Endothelial cell of umbilical vein (primary cell): Measurements from ENCODE around the gene C20orf141. TPM values are rescaled to one million over a fixed set of nuclear protein-coding genes. Genes with fewer than 3 reads are reported as not detected.

Experiments
- BruUV-seq: library from RNA; stranded (reverse); fragments of 400-500 nt; replicated peaks from 2 replicates; lab custom pipeline; 2021; lab: Mats Ljungman, UMichigan
- CTCF ChIA-PET: fragments of 300-600, 350-600 bp; sonication (Branson Sonifier 250); formaldehyde crosslinking; loops from one replicate; lab custom pipeline; 2021; ENCODE audit warnings: antibody characterized with exemption, inconsistent platforms; lab: Charles Lee
- POLR2A ChIA-PET: fragments of 300-600, 350-600 bp; sonication (Branson Sonifier 250); formaldehyde crosslinking; loops from one replicate; lab custom pipeline; 2021; ENCODE audit warnings: antibody characterized with exemption, inconsistent platforms; lab: Charles Lee
- DNase-seq: peaks from one replicate; pipeline ENCODE4 v3.0.0-alpha.2; 2011; ENCODE audit warnings: low read depth, low spot score
- FAIRE-seq: peaks from 2 replicates; lab custom pipeline; 2011; peaks lifted over from hg19 to GRCh38; lab: Jason Lieb, UNC
- H2AFZ ChIP-seq: 2 replicates; pipeline ENCODE4 v1.6.0; 2012; ENCODE audit warnings: low read depth, low read length, control low read depth, inconsistent platforms
- H3K27ac ChIP-seq: 2 replicates; pipeline ENCODE4 v1.5.1; 2011; ENCODE audit warnings: low read depth, mild to moderate bottlenecking, control low read depth, low read length, moderate library complexity; ENCODE audit not compliant: insufficient read depth
- H3K27me3 ChIP-seq, 2 experiments: 2 replicates each; pipeline versions ENCODE4 v1.6.0 to v1.6.1; 2011; ENCODE audit warnings: low read length in 2 of 2, mixed read lengths in 1 of 2; ENCODE audit not compliant: control insufficient read depth in 2 of 2, insufficient read depth in 2 of 2
- H3K36me3 ChIP-seq, 2 experiments: 2 replicates in 1 of 2; 3 replicates in 1 of 2; pipeline ENCODE4 v1.5.1; 2011; ENCODE audit warnings: low read length in 2 of 2, mild to moderate bottlenecking in 1 of 2, moderate library complexity in 1 of 2; ENCODE audit not compliant: control insufficient read depth in 2 of 2, insufficient read depth in 2 of 2; ENCODE audit errors: extremely low read depth in 1 of 2
- H3K4me1 ChIP-seq: 3 replicates; pipeline ENCODE4 v1.5.1; 2011; ENCODE audit warnings: mild to moderate bottlenecking, low read length; ENCODE audit not compliant: control insufficient read depth, insufficient read depth; ENCODE audit errors: extremely low read depth
- H3K4me2 ChIP-seq: 2 replicates; pipeline ENCODE4 v1.6.1; 2011; ENCODE audit warnings: low read length, control low read depth, mixed read lengths; ENCODE audit not compliant: insufficient read depth
- H3K4me3 ChIP-seq, 3 experiments: fragments of 200-600 bp in 1 of 3; sonication (generic), shearing (Covaris generic) in 1 of 3; replicated peaks in 1 of 3; 2 replicates each; pipeline ENCODE4 v1.5.1; 2011 to 2016; ENCODE audit warnings: control low read depth in 3 of 3, low read length in 3 of 3, mild to moderate bottlenecking in 2 of 3, inconsistent platforms in 1 of 3, low read depth in 1 of 3, moderate library complexity in 1 of 3; ENCODE audit not compliant: insufficient read depth in 1 of 3
- H3K79me2 ChIP-seq: 2 replicates; pipeline ENCODE4 v1.6.0; 2012; ENCODE audit warnings: low read length, inconsistent platforms; ENCODE audit not compliant: control insufficient read depth, insufficient read depth
- H3K9ac ChIP-seq: replicated peaks from 2 replicates; pipeline ENCODE3; 2011; ENCODE audit warnings: low read length, control low read depth; ENCODE audit not compliant: insufficient read depth; ENCODE audit errors: extremely low read depth
- H3K9me1 ChIP-seq: replicated peaks from 3 replicates; pipeline ENCODE4 v1.6.0; 2011; ENCODE audit warnings: mild to moderate bottlenecking, low read length; ENCODE audit not compliant: control insufficient read depth, insufficient read depth; ENCODE audit errors: extremely low read depth
- H3K9me3 ChIP-seq: replicated peaks from 2 replicates; pipeline ENCODE4 v1.5.1; 2012; ENCODE audit warnings: low read length, inconsistent platforms; ENCODE audit not compliant: control insufficient read depth, insufficient read depth
- H4K20me1 ChIP-seq: replicated peaks from 2 replicates; pipeline ENCODE3; 2011; ENCODE audit warnings: mild to moderate bottlenecking, low read length; ENCODE audit not compliant: control insufficient read depth, insufficient read depth; ENCODE audit errors: extremely low read depth
- CTCF ChIP-seq, 2 donors: IDR thresholded peaks; 1 replicate in 1 of 2; 2 replicates in 1 of 2; pipeline ENCODE4 v1.5.1; 2011; ENCODE audit warnings: low read length in 2 of 2, mild to moderate bottlenecking in 2 of 2, moderate library complexity in 2 of 2, control low read depth in 1 of 2, inconsistent platforms in 1 of 2, low read depth in 1 of 2; ENCODE audit not compliant: insufficient read depth in 1 of 2; ENCODE audit errors: extremely low read depth in 1 of 2
- EZH2 ChIP-seq: IDR thresholded peaks from 2 replicates; pipeline ENCODE4 v1.6.1; 2012; ENCODE audit warnings: borderline replicate concordance, low read depth, mild to moderate bottlenecking, moderate library complexity, low read length, inconsistent platforms; ENCODE audit not compliant: severe bottlenecking
- FOS ChIP-seq: IDR thresholded peaks from 2 replicates; pipeline ENCODE4 v1.6.1; 2011; ENCODE audit warnings: mild to moderate bottlenecking, low read length, moderate library complexity, borderline replicate concordance; ENCODE audit not compliant: insufficient read depth
- GATA2 ChIP-seq: IDR thresholded peaks from 2 replicates; pipeline ENCODE4 v1.7.0; 2011; ENCODE audit warnings: low read depth, mild to moderate bottlenecking, moderate library complexity, mixed read lengths, low read length; ENCODE audit not compliant: insufficient read length, insufficient read depth
- JUN ChIP-seq: IDR thresholded peaks from 2 replicates; pipeline ENCODE4 v1.6.1; 2011; ENCODE audit warnings: borderline replicate concordance, low read depth; ENCODE audit not compliant: insufficient read length, insufficient read depth
- MAX ChIP-seq: IDR thresholded peaks from 2 replicates; pipeline ENCODE4 v1.6.1; 2011; ENCODE audit not compliant: insufficient read depth, insufficient read length
- MYC ChIP-seq: IDR thresholded peaks from one replicate; pipeline ENCODE4 v1.6.1; 2011; ENCODE audit warnings: mild to moderate bottlenecking, low read depth, low read length
- POLR2A ChIP-seq: IDR thresholded peaks from 2 replicates; pipeline ENCODE4 v1.6.1; 2012; ENCODE audit warnings: low read depth, mild to moderate bottlenecking, control low read depth, low read length
- POLR2AphosphoS5 ChIP-seq: IDR thresholded peaks from 2 replicates; pipeline ENCODE4 v1.6.1; 2012; ENCODE audit warnings: low read depth, mild to moderate bottlenecking, control low read depth, low read length, moderate library complexity; ENCODE audit not compliant: insufficient read depth
- dilution Hi-C: fragments of 300-500 bp; cut with MboI; formaldehyde crosslinking; loops from one replicate; pipeline ENCODE4 v1.15.0; 2019; ENCODE audit warnings: low sequenced_read_pairs; ENCODE audit not compliant: extremely low pct_ligation_motif_present
- intact Hi-C: fragments of 100-400 bp; cut with micrococcal nuclease; formaldehyde crosslinking; loops from one replicate; pipeline ENCODE4 v1.10.0; 2022
- polyA plus RNA-seq, 4 experiments: library from polyadenylated mRNA; depleted of rRNA in 3 of 4; stranded (reverse) in 3 of 4; unstranded in 1 of 4; fragments of >200 nt; gene quantifications; 2 replicates each; pipeline versions ENCODE4 v1.2.1 to v1.2.3, GENCODE V29; 2011 to 2012; ENCODE audit warnings: missing spikeins in 1 of 4
- total RNA-seq: library from RNA; stranded (reverse); gene quantifications from 2 replicates; pipeline ENCODE4 v1.2.3, GENCODE V29; 2021

C20orf141 gene
- total and polyA plus RNA-seq, 2 donors (not counting 3 experiments of a cell fraction or from before 2014, with no cell fraction given), result not detected

- FAIRE-seq, result no peak
- peaks cover 60 to 86% of the 10 kb centered on the region in 2 experiments for H3K27me3 ChIP-seq
- dilution Hi-C loops, result no loop called here
Measured at GRCh38 chr20:2804041-2804828, 10.6 kb upstream of the C20orf141 start.

More at GRCh38 chr20:2804041-2804828, 10.6 kb upstream of the C20orf141 start:
- peaks cover 6% of the 10 kb centered on the region for H3K4me1 ChIP-seq
- intact Hi-C loops, result no loop called here
- H3K9ac ChIP-seq, result no peak overlapping the region
- H3K79me2 ChIP-seq, result no peaks in the 10 kb centered on the region
- no peaks in the 10 kb centered on the region for H3K9me3 ChIP-seq
- no peak overlapping the region for H3K4me2 ChIP-seq
- CTCF ChIA-PET, result interaction anchor here (1.4 kb wide), 1 partner anchor 18 kb away, joined by 3 read pairs; no protein-coding TSS in a partner anchor
- no TSS peak for BruUV-seq
- H3K4me3 ChIP-seq, result no peak overlapping the region
- POLR2A ChIA-PET, result no interaction called here
- no peak overlapping the region for H3K27ac ChIP-seq
- H4K20me1 ChIP-seq, result no peaks in the 10 kb centered on the region
- TF ChIP-seq EZH2 (no peak), POLR2AphosphoS5 (no peak), GATA2 (no peak), CTCF (IDR thresholded peaks at IDR 0.05; ENCODE audit: extremely low read depth in 1 of 2, insufficient read depth in 1 of 2, low read depth in 1 of 2, low read length in 2 of 2) (no peak), MAX (no peak), POLR2A (no peak), JUN (no peak), FOS (no peak), MYC (no peak)
- no peak for DNase-seq
- H3K9me1 ChIP-seq, result no peaks in the 10 kb centered on the region
- H3K36me3 ChIP-seq, result no peaks in the 10 kb centered on the region
- H2AFZ ChIP-seq, result no peak overlapping the region
